Gastroesophageal sphincter (tissue), 3 donors: ENCODE data around the gene GPATCH1.

Source experiments
- POLR2AphosphoS5 ChIP-seq: sonication (generic); formaldehyde crosslinking; IDR thresholded peaks from one replicate; pipeline ENCODE4 v1.6.1; 2017; ENCODE audit warnings: antibody characterized with exemption
- TF ChIP-seq, protein P1 (sequence below), 4 experiments: fragments of 200-600 bp in 2 of 4; fragments of 450-650 bp in 2 of 4; sonication (generic) in 1 of 4; IDR thresholded peaks; one replicate each; pipeline ENCODE4 v1.5.1; 2017 to 2019; ENCODE audit warnings: antibody characterized with exemption in 4 of 4, mild to moderate bottlenecking in 2 of 4, moderate library complexity in 2 of 4

DNA sequence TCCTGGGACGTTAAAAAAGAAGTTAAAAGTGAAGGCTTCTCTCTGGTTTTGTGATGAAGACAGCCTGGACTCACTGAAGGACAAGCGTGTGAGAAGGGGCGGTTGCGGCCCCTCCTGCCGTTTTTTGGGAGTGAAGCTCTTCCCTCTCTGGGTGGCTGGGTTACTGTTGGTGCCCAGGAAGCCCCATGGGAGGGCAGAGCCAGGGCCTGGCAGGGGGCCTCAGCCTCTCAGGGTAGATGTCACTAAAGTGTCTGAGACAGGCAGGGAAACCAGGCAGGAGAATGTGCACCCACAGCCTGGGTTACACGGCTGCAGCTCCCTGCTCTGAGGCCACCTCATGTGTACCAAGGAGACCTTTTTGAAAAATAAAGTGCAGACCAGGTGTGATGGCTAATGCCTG, 49.5 kb downstream of the GPATCH1 start:
- TF ChIP-seq, protein P1, sequence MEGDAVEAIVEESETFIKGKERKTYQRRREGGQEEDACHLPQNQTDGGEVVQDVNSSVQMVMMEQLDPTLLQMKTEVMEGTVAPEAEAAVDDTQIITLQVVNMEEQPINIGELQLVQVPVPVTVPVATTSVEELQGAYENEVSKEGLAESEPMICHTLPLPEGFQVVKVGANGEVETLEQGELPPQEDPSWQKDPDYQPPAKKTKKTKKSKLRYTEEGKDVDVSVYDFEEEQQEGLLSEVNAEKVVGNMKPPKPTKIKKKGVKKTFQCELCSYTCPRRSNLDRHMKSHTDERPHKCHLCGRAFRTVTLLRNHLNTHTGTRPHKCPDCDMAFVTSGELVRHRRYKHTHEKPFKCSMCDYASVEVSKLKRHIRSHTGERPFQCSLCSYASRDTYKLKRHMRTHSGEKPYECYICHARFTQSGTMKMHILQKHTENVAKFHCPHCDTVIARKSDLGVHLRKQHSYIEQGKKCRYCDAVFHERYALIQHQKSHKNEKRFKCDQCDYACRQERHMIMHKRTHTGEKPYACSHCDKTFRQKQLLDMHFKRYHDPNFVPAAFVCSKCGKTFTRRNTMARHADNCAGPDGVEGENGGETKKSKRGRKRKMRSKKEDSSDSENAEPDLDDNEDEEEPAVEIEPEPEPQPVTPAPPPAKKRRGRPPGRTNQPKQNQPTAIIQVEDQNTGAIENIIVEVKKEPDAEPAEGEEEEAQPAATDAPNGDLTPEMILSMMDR (IDR thresholded peaks at IDR 0.05) = no peak
- no peak for TF ChIP-seq POLR2AphosphoS5
